AG04449 (cell line): ENCODE data around the gene TSR2.
A peak's percentile ranks its signal among the peaks of the same experiment; 100 is the strongest.

ENCODE experiments used
- CTCF ChIA-PET: fragments of 350-600 bp; formaldehyde crosslinking; extraction: SDS; loops from one replicate; lab custom pipeline; 2021; ENCODE audit warnings: antibody characterized with exemption; lab: Yijun Ruan, JAX
- POLR2A ChIA-PET: fragments of 400-600, 350-600 bp; formaldehyde crosslinking; extraction: SDS; loops from one replicate; lab custom pipeline; 2020; ENCODE audit warnings: antibody characterized with exemption, inconsistent platforms; lab: Yijun Ruan, JAX
- DNase-seq: peaks from one replicate; pipeline ENCODE4 v3.0.0-alpha.2; 2010; ENCODE audit warnings: low read depth, low spot score
- H3K4me3 ChIP-seq: 2 replicates; pipeline ENCODE4 v1.5.1; 2011; ENCODE audit warnings: low read depth, mild to moderate bottlenecking, control low read depth, low read length
- CTCF ChIP-seq: IDR thresholded peaks from one replicate; pipeline ENCODE4 v1.5.1; 2011; ENCODE audit warnings: mild to moderate bottlenecking, moderate library complexity, low read length, control low read depth, inconsistent platforms; ENCODE audit not compliant: insufficient read depth; ENCODE audit errors: missing control alignments

The TSR2 gene

GRCh38 chrX:54447461-54447860 is 7.3 kb downstream of the TSR2 start:
- no peak for DNase-seq
- H3K4me3 ChIP-seq, result no peak overlapping the region
- POLR2A ChIA-PET, result no interaction called here
- CTCF ChIA-PET, result no interaction called here
- TF ChIP-seq CTCF, result peak; percentile 26

- CTCF ChIA-PET, result no interaction called here
- no peak overlapping the region for H3K4me3 ChIP-seq
- TF ChIP-seq CTCF, result no peak
- POLR2A ChIA-PET, result interaction anchor here (1.1 kb wide), 1 partner anchor 10 kb away, joined by 3 read pairs; the partner anchor contains the start of gene TSR2
- DNase-seq, result no peak
These were observed 9.7 kb downstream of the TSR2 start for GRCh38 chrX:54449929-54450328.

GRCh38 chrX:54452920-54453319 is 12.7 kb downstream of the TSR2 start:
- peak; percentile 47 for TF ChIP-seq CTCF
- no peak overlapping the region for H3K4me3 ChIP-seq
- DNase-seq, result no peak
- ChIA-PET CTCF (interaction anchor here (1.5 kb wide), 1 partner anchor 9 kb away, joined by 6 read pairs; no protein-coding TSS in a partner anchor), POLR2A (no interaction called here)

GRCh38 chrX:54470054-54470760 is 30.0 kb downstream of the TSR2 start:
- ChIA-PET CTCF (no interaction called here), POLR2A (no interaction called here)
- DNase-seq, result no peak
- no peak for TF ChIP-seq CTCF
- H3K4me3 ChIP-seq, result no peak overlapping the region

DNA sequence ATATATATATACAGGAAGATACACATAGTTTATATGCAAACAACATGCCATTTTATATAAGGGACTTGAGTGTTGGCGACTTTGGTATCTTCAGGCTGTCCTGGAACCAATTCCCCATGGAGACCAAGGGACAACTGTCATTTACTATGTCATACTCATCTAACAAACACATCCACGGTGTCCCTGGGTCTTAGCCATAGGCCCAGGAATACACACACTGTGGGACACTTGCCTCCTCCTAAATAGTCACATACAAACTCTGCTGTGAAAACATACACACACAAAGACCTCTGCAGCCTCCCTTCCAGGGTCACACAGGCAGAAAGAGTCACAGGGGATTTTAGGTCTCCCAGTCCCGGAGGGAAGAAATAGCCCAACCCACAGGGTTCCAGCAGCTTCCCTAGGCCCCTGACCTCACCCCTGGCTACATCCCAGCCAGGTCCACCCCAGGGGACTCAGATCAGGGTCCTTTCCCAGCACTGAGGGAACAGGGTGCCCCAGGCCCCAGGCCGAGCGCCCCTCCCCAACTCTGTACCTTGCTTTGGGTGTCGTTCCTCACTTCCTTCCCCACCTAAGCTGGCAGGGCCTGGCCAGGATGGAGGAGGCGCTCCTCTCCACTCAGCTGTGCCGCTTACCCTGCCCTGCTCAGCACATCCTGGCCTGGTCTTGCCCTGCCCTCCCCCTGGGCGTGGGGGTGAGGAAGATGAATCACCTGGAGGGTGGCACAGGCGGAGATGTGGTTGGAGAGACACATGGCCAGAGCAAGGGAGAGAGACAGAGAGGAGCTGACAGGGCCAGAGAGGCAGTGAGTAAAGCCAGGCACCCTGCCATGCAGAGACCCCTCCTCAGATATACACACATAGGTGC is 34.0 kb downstream of the TSR2 start:
- ChIA-PET POLR2A (interaction anchor here (0.6 kb wide), 1 partner anchor 11 kb away, joined by 3 read pairs; no protein-coding TSS in a partner anchor), CTCF (no interaction called here)
- DNase-seq, result no peak
- H3K4me3 ChIP-seq, result no peak overlapping the region
- no peak for TF ChIP-seq CTCF
